Nephron progenitor cell (in vitro differentiated cells): ENCODE measurements around the gene INIP.

Experiments used
- DNase-seq: peaks from one replicate; pipeline ENCODE4 v3.0.0; 2021
- H3K27ac Mint-ChIP-seq: 2 replicates; pipeline ENCODE4 v1.8.0; 2021; ENCODE audit warnings: mild to moderate bottlenecking, moderate library complexity, mixed read lengths
- H3K27me3 Mint-ChIP-seq: 2 replicates; pipeline ENCODE4 v1.8.0; 2021; ENCODE audit warnings: mild to moderate bottlenecking, low read depth, mixed read lengths; ENCODE audit not compliant: poor library complexity
- H3K36me3 Mint-ChIP-seq: 2 replicates; pipeline ENCODE4 v1.8.0; 2021; ENCODE audit warnings: low read depth, mixed read lengths
- H3K4me1 Mint-ChIP-seq: 2 replicates; pipeline ENCODE4 v1.8.0; 2021; ENCODE audit warnings: mixed read lengths
- H3K4me3 Mint-ChIP-seq: 2 replicates; pipeline ENCODE4 v1.8.0; 2021; ENCODE audit warnings: mild to moderate bottlenecking, moderate library complexity, mixed read lengths
- H3K9me3 Mint-ChIP-seq: 2 replicates; pipeline ENCODE4 v1.8.0; 2021; ENCODE audit warnings: mild to moderate bottlenecking, moderate library complexity, mixed read lengths
- CTCF ChIP-seq: fragments of 200-600 bp; sonication (generic); IDR thresholded peaks from 2 replicates; pipeline ENCODE4 v1.5.0; 2021; ENCODE audit warnings: antibody characterized with exemption

INIP gene

GRCh38 chr9:112642126-112642525 is 75.8 kb downstream of the INIP start:
- Mint-ChIP-seq H3K4me3 (no peak overlapping the region), H3K27ac (no peak overlapping the region), H3K27me3 (no peaks in the 10 kb centered on the region), H3K36me3 (peaks cover 83% of the 10 kb centered on the region), H3K4me1 (no peaks in the 10 kb centered on the region), H3K9me3 (peaks cover 46% of the 10 kb centered on the region)
- no peak for TF ChIP-seq CTCF
- DNase-seq, result no peak

- Mint-ChIP-seq H3K4me3 (no peak overlapping the region), H3K27ac (no peak overlapping the region), H3K36me3 (peaks cover 77% of the 10 kb centered on the region), H3K4me1 (no peaks in the 10 kb centered on the region), H3K27me3 (no peaks in the 10 kb centered on the region), H3K9me3 (peaks cover 34% of the 10 kb centered on the region)
- no peak for DNase-seq
- no peak for TF ChIP-seq CTCF
These were observed 77.6 kb downstream of the INIP start for GRCh38 chr9:112640311-112640710.
